DMS79 treated with DMSO at 0.1 percent for 48 hours (cell line): ENCODE data around the gene RREB1.

Source experiments
- DNase-seq: peaks from one replicate; lab custom pipeline; 2025; lab: John Stamatoyannopoulos, UW

The RREB1 gene

DNA sequence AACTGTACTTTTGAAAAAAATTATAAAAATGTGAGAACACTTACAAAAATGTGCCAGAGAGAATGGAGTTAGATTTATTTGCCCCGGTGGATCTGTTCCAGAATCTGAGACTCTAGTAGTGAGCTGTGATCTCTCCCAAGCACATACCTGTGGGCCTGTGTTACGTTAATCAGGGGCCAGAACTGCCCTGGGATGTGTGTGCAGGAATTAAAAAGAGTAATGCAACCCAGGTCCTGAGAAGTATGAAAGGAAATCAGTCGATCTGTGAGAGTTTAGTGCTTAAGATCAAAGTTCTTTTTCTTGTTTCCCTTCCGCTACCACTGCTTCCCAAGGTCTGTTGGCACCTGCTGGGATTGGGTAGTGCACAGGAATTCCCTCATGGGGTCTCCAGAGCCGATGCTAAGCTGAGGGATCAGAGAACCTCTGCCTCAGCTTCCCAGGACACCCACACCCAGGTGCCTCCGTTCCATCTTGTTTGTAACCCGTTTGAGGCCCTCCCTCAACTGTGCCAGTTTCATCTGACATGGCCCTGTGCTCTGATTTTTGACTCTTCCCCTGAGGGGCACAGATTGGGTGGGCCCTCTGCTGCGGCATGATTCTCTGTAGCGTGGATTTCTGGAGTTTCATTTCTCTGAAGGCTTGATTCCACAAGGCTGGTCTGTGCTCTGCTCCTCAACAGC lies 87.7 kb downstream of the RREB1 start:
- no peak for DNase-seq

- DNase-seq, result no peak
Measured at GRCh38 chr6:7196019-7196402, 88.2 kb downstream of the RREB1 start.

GRCh38 chr6:7196685-7197283 lies 89.0 kb downstream of the RREB1 start:
- DNase-seq, result no peak

GRCh38 chr6:7197747-7198146 lies 90.0 kb downstream of the RREB1 start:
- DNase-seq, result no peak

DNA sequence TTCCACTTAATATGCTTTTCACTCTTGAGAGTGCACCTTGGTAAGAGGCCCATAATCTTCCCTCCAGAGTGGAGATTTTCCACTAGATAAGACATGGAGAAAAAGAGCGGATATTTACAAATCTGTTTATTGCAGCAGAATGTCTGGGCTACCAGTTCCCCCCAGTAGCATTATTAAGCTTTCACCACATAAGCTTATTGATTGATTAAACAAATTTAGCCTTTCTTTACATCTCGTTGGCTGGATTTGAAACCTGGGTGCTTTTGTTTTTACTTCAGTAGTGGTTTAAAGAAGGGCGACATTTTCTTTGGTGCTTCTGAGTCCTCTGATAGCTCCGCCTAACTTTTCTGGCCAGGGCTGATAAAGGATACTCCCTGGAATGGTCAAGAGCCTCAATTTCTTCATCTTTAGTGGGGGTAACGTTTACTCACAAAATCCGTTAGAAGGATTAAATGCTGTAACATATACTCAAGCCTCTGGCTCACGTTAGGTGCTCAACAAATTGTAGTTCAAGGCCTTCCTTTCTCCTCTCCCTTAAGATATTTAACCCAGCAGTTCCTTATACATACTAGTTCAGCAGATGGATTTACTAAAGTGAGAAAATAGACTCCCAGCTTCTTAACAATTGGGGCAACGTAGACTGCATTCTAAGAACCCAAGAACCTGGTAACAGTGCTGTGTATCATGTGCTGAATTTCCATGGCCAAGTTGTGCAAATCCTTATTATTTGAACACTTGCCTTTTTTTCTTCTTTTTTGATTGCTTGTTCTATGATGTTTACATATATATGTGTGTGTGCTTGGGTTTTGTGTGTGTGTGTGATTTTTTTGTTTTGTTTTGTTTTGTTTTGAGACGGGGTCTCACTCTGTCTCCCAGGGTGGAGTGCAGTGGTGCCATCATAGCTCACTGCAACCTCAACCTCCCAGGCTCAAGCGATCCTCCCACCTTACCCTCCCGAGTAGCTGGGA lies 91.4 kb downstream of the RREB1 start:
- no peak for DNase-seq

DNA sequence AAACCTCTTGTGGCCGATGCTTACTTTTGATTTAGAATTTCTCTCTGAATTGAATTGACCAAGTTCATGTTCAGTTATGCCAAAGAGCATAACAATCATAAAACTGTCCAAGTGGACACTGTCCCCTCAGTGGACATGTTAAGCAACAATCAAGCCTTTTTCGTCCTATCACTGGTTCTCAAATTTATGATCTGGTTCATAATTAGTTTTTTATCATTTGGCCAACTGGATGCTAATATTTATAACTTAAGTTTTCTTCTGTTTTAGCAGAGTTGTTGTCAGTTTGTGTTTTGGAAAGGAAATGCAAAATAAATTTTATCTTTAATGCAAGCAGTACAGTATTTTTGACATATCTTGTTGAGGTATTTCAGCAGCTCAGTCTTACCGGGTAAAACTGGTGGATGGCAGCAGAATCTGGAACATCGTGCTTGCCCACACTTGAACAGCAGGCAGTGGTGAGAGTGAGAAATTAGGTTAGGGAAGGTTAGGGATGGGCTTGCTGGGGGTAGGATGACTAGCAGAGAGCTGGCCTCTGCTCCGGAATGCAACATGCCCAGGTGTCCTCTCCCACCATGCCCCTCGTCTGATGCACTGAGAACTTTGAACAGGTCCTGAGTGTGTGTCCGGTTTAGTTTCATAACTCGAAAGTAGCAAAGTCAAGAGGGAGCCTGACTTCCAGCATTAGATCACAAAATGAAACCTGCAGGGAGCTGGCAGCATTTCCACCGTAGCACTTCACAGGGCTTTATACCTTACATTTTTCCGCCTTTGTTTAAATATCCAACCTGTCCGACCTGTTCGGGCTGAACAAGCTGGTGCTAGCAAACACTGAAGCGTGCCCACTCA lies 93.1 kb downstream of the RREB1 start:
- peak; percentile 48 for DNase-seq

DNA sequence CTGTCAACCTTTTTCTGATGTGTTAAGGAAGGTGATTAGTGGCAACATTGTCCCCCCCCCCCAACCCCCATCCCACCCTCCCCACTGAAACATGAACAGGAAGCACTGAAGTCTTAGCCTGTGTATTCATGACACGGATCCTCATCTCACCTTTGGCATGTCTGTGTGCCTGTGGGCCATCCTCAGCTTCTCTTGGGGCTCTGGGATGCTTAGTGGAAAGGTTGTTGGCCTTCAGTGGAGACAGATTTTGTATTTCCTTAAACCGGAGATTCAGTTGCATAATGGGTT lies 93.6 kb downstream of the RREB1 start:
- no peak for DNase-seq

GRCh38 chr6:7201732-7202541 lies 94.2 kb downstream of the RREB1 start:
- DNase-seq, result peak; percentile 2

DNA sequence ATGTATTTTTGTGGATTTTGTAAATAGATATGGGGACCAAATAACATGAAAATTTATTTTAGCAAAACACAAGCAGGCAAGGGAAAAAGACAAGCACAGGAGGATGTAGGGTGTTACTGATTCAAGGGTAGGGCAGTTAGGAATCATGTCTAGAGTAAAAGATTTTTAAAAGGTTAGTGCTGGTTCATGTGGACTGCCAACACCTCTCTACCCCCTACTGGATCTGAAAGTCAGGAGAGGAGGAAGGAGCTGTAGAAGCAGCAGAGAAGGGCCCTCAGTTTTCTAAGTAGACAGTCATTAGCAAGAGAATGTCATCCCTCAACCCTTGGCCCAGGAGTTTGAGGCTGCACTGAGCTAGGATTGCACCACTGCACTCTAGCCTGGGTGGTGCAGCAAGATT lies 95.2 kb downstream of the RREB1 start:
- DNase-seq, result no peak

GRCh38 chr6:7203939-7204338 lies 96.2 kb downstream of the RREB1 start:
- peak; percentile 68 for DNase-seq

DNA sequence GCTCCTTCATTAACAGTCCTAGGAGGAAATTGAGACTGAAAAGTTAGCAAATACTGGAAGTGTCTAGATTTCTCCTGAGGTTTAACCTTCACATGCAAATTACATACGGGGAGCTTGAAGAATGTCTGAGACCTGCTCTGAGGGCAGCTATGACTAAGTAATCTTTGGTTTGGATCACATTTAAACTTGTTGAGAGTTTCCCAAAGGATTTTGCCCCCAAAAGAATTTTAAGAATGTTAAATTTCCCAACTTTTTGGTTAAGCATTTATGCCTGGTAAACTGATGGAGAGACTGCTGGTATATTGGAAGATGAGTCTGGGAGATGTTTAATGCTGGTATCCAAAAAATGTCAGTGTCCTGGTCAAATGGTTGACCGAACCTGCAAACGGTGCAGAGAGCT lies 97.0 kb downstream of the RREB1 start:
- DNase-seq, result no peak

DNA sequence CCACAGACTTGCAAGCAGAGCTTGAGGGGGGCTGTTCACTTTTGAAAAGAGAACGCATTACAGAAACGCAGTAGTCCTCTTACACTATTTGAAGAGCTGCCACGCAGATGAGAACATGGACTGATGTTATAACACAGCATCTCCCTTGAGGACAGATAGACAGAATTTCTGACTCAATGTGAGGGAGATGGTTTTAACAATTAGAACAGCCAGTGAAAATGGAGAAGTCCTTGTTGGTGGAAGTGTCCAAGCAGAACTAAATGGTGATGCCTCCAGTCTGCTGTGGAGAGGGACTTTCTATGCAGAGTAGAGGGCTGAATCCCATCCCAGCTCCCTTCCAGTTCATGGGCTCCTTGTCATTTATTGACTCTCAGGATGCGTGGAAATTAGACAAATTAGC lies 100.0 kb downstream of the RREB1 start:
- no peak for DNase-seq

DNA sequence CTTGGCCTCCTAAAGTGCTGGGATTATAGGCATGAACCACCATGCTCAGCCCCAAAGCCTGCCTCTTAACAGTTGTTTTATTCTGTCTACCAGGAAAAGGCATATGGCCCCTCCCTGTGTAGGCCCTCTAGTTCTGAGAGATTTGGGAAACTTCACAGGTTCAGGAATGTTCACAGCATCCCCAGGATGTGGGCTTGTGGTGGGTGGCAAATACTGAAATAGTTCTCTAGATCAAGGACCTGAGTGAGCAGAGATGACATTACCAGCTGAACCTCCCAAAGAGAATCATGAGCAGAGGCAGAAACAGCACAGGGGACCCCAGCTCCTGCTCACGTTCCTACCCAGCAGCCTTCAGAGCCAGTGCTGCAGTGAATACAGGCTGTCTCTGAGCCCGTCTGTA lies 105.7 kb downstream of the RREB1 start:
- DNase-seq, result no peak

GRCh38 chr6:7214468-7214867 lies 106.7 kb downstream of the RREB1 start:
- DNase-seq, result no peak

GRCh38 chr6:7215131-7215530 lies 107.4 kb downstream of the RREB1 start:
- DNase-seq, result no peak

GRCh38 chr6:7215798-7216231 lies 108.1 kb downstream of the RREB1 start:
- no peak for DNase-seq

DNA sequence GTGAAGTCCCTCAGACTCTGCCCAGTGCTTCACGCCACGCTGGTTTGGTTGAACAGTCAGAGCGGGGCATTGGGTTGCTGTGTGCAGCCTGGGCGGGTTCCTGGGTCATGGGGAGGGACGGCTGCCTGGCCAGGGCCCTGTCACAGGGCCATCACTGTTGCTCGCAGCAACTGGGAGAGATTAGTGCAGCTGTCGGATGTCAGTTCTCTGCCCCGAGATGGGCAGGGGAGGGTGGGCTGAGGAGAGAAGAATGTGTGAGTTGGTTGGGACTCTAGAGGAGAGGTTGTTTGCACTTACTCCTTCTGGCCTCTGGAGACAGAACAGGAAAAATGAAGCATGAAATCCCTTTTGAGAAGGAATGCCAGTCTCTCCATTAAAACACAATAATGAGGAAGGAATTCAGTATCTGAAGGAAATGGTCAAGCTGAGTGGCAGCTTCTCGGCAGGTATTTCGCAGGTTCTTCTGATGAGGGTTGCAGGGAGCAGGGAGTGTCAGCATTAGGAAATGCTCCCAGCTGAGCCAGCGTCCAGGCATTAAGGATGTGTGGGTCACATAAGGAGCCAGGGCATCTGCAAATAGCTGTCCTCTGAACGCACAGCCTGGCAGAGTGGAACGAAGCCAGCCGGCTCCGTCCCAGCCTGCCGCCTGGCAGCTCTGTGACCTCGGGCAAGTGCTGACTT lies 109.3 kb downstream of the RREB1 start:
- no peak for DNase-seq

- DNase-seq, result no peak
Measured at GRCh38 chr6:7218406-7218988, 110.7 kb downstream of the RREB1 start.

DNA sequence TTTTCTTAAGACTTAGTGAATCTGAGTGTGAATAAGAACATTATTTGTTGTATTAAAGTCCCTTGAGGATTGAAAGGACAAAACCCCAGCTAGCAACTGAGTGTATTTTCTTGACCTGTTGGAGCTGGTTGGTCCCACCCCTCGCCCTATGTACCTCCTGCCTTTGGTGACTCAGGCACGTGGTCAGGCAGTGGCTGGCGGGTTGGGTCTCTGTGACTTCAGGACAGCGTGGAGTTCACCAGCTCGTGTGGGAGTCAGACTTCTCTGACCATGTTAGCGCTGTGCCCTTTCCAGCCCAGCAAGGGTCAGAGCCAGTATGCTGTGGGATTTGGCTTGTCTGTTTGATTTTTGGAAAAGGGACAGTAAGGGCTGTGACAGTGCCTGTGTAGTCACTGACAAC lies 111.5 kb downstream of the RREB1 start:
- DNase-seq, result no peak

DNA sequence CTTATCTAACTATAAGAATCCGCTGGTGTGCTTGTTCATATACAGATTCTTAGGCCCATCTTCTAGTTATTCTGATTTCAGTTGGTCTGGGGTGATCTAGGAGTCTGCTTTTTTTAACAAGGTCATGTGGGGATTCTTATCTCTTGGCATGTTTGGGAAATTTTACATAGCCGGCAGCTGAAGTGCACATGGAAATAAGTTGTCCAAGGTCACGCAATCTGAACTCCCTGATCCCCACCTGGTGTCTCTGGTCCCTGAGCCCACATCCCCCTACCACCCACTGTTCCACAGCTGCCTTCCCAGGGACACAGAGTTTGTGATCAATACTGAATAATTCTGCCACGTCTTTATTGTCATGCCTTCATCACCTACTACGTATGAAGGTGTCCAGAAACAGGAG lies 114.4 kb downstream of the RREB1 start:
- DNase-seq, result no peak
